Measurements from ENCODE around the gene UAP1L1.

Gene UAP1L1

GRCh38 chr9:137039611-137040366 lies 37.5 kb upstream of the UAP1L1 start:
- no peak for DNase-seq
- intact Hi-C loops (cut with DNase I), result loop anchor here (5.0 kb wide), 2 partner anchors 87 to 252 kb away; partner anchors contain the start of gene LCN12

GRCh38 chr9:137040568-137040967 lies 36.7 kb upstream of the UAP1L1 start:
- no peak for DNase-seq
- intact Hi-C loops (cut with DNase I), result no loop called here

- intact Hi-C loops (cut with DNase I), result no loop called here
- no peak for DNase-seq
These were observed 36.2 kb upstream of the UAP1L1 start for GRCh38 chr9:137041124-137041523.

GRCh38 chr9:137042751-137043727 lies 34.3 kb upstream of the UAP1L1 start:
- intact Hi-C loops (cut with DNase I), result no loop called here
- no peak for DNase-seq

GRCh38 chr9:137044037-137044436 lies 33.3 kb upstream of the UAP1L1 start:
- intact Hi-C loops (cut with DNase I), result no loop called here

GRCh38 chr9:137044502-137045177 lies 32.7 kb upstream of the UAP1L1 start:
- intact Hi-C loops (cut with DNase I), result no loop called here
- DNase-seq, result peak in 11 of 42 donors; percentile 25 to 74 (median 43)

More at GRCh38 chr9:137044037-137044436, 33.3 kb upstream of the UAP1L1 start:
- DNase-seq, result no peak

GRCh38 chr9:137045294-137046087 lies 31.8 kb upstream of the UAP1L1 start:
- intact Hi-C loops (cut with DNase I), result loop anchor here (2.0 kb wide), 1 partner anchor 21 kb away; no protein-coding TSS in a partner anchor

GRCh38 chr9:137046088-137046787 lies 31.1 kb upstream of the UAP1L1 start, which contains the start of gene NPDC1:
Gene NPDC1, minus strand, starts transcription at chr9:137046177. Its CDS starts 188 bp downstream, at chr9:137045989.
- intact Hi-C loops (cut with DNase I), result loop anchor here (2.0 kb wide), 1 partner anchor 21 kb away; no protein-coding TSS in a partner anchor

More at GRCh38 chr9:137045294-137046087, 31.8 kb upstream of the UAP1L1 start:
- DNase-seq, result peak in 20 of 42 donors; percentile 30 to 68 (median 56)

GRCh38 chr9:137048655-137049543 lies 28.4 kb upstream of the UAP1L1 start:
- intact Hi-C loops (cut with DNase I), result no loop called here
- peak in 27 of 42 donors; percentile 24 to 74 (median 56) for DNase-seq

More at GRCh38 chr9:137046088-137046787, 31.1 kb upstream of the UAP1L1 start, which contains the start of gene NPDC1:
- peak; percentile 61 to 91 (median 81) for DNase-seq

GRCh38 chr9:137049544-137050449 lies 27.5 kb upstream of the UAP1L1 start:
- intact Hi-C loops (cut with DNase I), result no loop called here
- DNase-seq, result peak; percentile 57 to 93 (median 79)

- intact Hi-C loops (cut with DNase I), result no loop called here
These were observed 26.7 kb upstream of the UAP1L1 start for GRCh38 chr9:137050570-137050969.

GRCh38 chr9:137051145-137051724 lies 26.1 kb upstream of the UAP1L1 start:
- intact Hi-C loops (cut with DNase I), result no loop called here
- no peak for DNase-seq

More at GRCh38 chr9:137050570-137050969, 26.7 kb upstream of the UAP1L1 start:
- no peak for DNase-seq

- intact Hi-C loops (cut with DNase I), result no loop called here
- no peak for DNase-seq
These were observed 25.0 kb upstream of the UAP1L1 start for GRCh38 chr9:137052293-137052692.

- intact Hi-C loops (cut with DNase I), result no loop called here
- no peak for DNase-seq
These were observed 24.0 kb upstream of the UAP1L1 start for GRCh38 chr9:137052998-137053943.

Data from head of caudate nucleus (tissue), 42 donors.